ENCODE data around the gene CDKN2B. TPM values are rescaled to one million over a fixed set of nuclear protein-coding genes. Genes with fewer than 3 reads are reported as not detected.

CDKN2B gene
- total and polyA plus RNA-seq, 2 of the 4 experiments (the other 2 are of a cell fraction): 3.6 to 8.2 TPM

DNA sequence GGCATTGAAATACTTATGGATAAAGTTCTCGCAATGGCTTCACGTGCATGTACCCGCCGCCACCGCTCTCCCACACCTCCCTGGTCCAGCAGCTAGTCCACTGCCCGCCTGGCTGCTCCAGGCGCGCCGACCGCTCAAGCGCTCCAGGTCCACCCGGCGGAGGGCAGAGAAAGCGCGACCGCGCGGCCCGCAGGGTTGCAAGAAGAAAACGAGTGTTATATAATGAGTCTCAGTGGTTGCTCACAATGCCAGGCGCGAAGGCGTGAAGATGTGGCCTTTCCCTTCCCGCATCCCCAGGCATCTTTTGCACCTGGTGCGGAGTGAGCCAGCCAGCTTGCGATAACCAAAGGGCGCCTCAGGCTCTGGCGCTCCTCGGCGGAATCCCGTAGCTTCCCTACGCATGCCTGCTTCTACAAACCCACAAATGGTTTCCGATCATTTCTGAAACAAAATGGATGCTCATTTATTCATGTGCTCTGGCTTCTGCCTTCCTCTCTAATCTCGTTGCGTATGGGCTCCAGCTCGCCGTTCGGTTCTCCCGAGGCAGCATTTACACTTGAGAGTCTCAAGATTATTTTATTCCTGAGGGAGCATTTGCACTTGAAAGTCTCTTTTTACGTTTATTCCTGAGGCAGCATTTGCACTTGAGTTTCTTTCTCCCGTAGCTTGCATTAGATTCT, 40.6 kb downstream of the CDKN2B start:
- intact Hi-C loops (cut with micrococcal nuclease) (loop anchor here (5.0 kb wide), 1 partner anchor 136 kb away; no protein-coding TSS in a partner anchor), in situ Hi-C loops (cut with MboI; ENCODE audit: low sequenced_read_pairs) (loop anchor here (10.0 kb wide), 1 partner anchor 154 kb away; no protein-coding TSS in a partner anchor), dilution Hi-C loops (cut with HindIII; ENCODE audit: low sequenced_read_pairs, unreplicated experiment) (no loop called here)
- Histone ChIP-seq H4K5ac (ENCODE audit: low read depth, low read length) (no peak overlapping the region), H3K4me1 (ENCODE audit: control insufficient read depth, insufficient read depth, low read length) (peaks cover 4% of the 10 kb centered on the region), H2AK9ac (replicated peaks; ENCODE audit: low read depth, low read length, poor library complexity) (no peak overlapping the region), H3K56ac (ENCODE audit: extremely low read depth, insufficient read depth, low read length) (no peak overlapping the region), H3K9me1 (ENCODE audit: insufficient read depth, low read length) (no peaks in the 10 kb centered on the region), H2BK15ac (ENCODE audit: low read depth, low read length) (no peak overlapping the region), H3K27me3 (ENCODE audit: control insufficient read depth, insufficient read depth, low read length) (peaks cover 49% of the 10 kb centered on the region), H2BK120ac (ENCODE audit: low read depth, low read length) (no peak overlapping the region), H3K4me2 (ENCODE audit: low read depth, low read length) (peak overlapping the region; percentile 96), H3K27ac (ENCODE audit: insufficient read depth, low read length) (no peak overlapping the region), H3K4me3 (ENCODE audit: insufficient read depth, low read depth, low read length) (peak overlapping the region; percentile 38), H3K36me3 (ENCODE audit: control insufficient read depth, insufficient read depth, low read length) (peaks cover 11% of the 10 kb centered on the region; the same call in 1 of the 2 replicates), H4K20me1 (ENCODE audit: insufficient read depth, low read length) (no peaks in the 10 kb centered on the region), H3K9me3 (ENCODE audit: control insufficient read depth, insufficient read depth, low read length) (peaks cover 12% of the 10 kb centered on the region; the same call in 1 of the 2 replicates), H3K23ac (ENCODE audit: low read depth, low read length) (peak overlapping the region; percentile 26; the same call in 1 of the 2 replicates), H3K79me1 (ENCODE audit: low read depth in 1 of 2, low read length in 2 of 2) (no peaks in the 10 kb centered on the region), H4K8ac (ENCODE audit: low read depth in 2 of 2, low read length in 2 of 2) (no peak overlapping the region), H3K9ac (ENCODE audit: low read depth, low read length) (no peak overlapping the region), H3K18ac (ENCODE audit: low read depth, low read length) (no peak overlapping the region), H2AK5ac (ENCODE audit: low read depth, low read length) (no peak overlapping the region), H2BK5ac (ENCODE audit: low read depth, low read length, poor library complexity, severe bottlenecking) (no peak overlapping the region), H3K4ac (ENCODE audit: low read depth, low read length) (no peak overlapping the region), H3K14ac (replicated peaks; ENCODE audit: low read depth, low read length) (no peak overlapping the region), H2AFZ (replicated peaks; ENCODE audit: low read length, poor library complexity) (peak overlapping the region; percentile 60), H2BK20ac (ENCODE audit: low read depth, low read length) (no peak overlapping the region), H4K91ac (ENCODE audit: insufficient read depth, low read depth, low read length) (no peak overlapping the region)
- WGBS, 2 experiments (ENCODE audit: extremely low coverage in 2 of 2, insufficient read length in 1 of 2): 11% methylated on average over 16 of the region's 41 CpGs; no CpG with 5 or more reads in 1 of the 2 experiments
- no TSS peak for BruUV-seq (replicated peaks)
- DNase-seq (no peak), ATAC-seq (ENCODE audit: low read depth) (peak; percentile 43)
- POLR2A ChIA-PET (ENCODE audit: unreplicated experiment): no interaction called here
- CTCF ChIA-PET: interaction anchor here (1.2 kb wide), 1 partner anchor 155 kb away, joined by 4 read pairs; no protein-coding TSS in a partner anchor
- no peak for TF ChIP-seq RAD21 (IDR thresholded peaks at IDR 0.05; ENCODE audit: low read length)

Measured in IMR-90 (cell line).